IMR-90 (cell line): Measurements from ENCODE around the gene MYLK4. TPM values are rescaled to one million over a fixed set of nuclear protein-coding genes. Genes with fewer than 3 reads are reported as not detected.

Experiments used
- ATAC-seq: fragments of 200-7000 bp; cut with Tn5 transposase; 2 replicates; pipeline ENCODE4 v1.9.1; 2020; ENCODE audit warnings: low read depth, mild to moderate bottlenecking, moderate library complexity
- BruUV-seq: library from RNA; stranded (reverse); fragments of 400-500 nt; replicated peaks from 2 replicates; lab custom pipeline; 2021; lab: Mats Ljungman, UMichigan
- CTCF ChIA-PET: fragments of 300-600 bp; formaldehyde crosslinking; extraction: SDS; loops from one replicate; lab custom pipeline; 2021; ENCODE audit warnings: antibody characterized with exemption; lab: Yijun Ruan, JAX
- POLR2A ChIA-PET: fragments of 300-600 bp; sonication (Branson Sonifier 250); formaldehyde crosslinking; loops from one replicate; lab custom pipeline; 2022; ENCODE audit warnings: antibody characterized with exemption; ENCODE audit not compliant: unreplicated experiment; lab: Charles Lee
- DNase-seq: peaks from one replicate; pipeline ENCODE4 v3.0.0; 2013
- H2AFZ ChIP-seq: replicated peaks from 2 replicates; pipeline ENCODE3; 2013; ENCODE audit warnings: low read length, mild to moderate bottlenecking; ENCODE audit not compliant: poor library complexity
- H2AK5ac ChIP-seq: 2 replicates; pipeline ENCODE4 v1.6.1; 2013; ENCODE audit warnings: low read depth, low read length, inconsistent platforms
- H2AK9ac ChIP-seq: replicated peaks from 2 replicates; pipeline ENCODE3; 2013; ENCODE audit warnings: mild to moderate bottlenecking, low read depth, low read length, moderate library complexity; ENCODE audit not compliant: poor library complexity
- H2BK120ac ChIP-seq: 2 replicates; pipeline ENCODE4 v1.6.1; 2013; ENCODE audit warnings: low read depth, low read length, inconsistent platforms
- H2BK15ac ChIP-seq: 3 replicates; pipeline ENCODE4 v1.6.1; 2013; ENCODE audit warnings: low read depth, low read length, inconsistent platforms
- H2BK20ac ChIP-seq: 2 replicates; pipeline ENCODE4 v1.6.1; 2013; ENCODE audit warnings: low read depth, mild to moderate bottlenecking, inconsistent platforms, low read length, moderate library complexity
- H2BK5ac ChIP-seq: 2 replicates; pipeline ENCODE4 v1.6.1; 2013; ENCODE audit warnings: mild to moderate bottlenecking, low read depth, low read length, inconsistent platforms; ENCODE audit not compliant: poor library complexity, severe bottlenecking
- H3K14ac ChIP-seq: replicated peaks from 2 replicates; pipeline ENCODE4 v1.6.1; 2013; ENCODE audit warnings: low read depth, low read length, inconsistent platforms
- H3K18ac ChIP-seq: 2 replicates; pipeline ENCODE4 v1.6.1; 2013; ENCODE audit warnings: low read depth, low read length, control low read depth
- H3K23ac ChIP-seq: 2 replicates; pipeline ENCODE4 v1.6.1; 2013; ENCODE audit warnings: low read depth, low read length, inconsistent platforms
- H3K27ac ChIP-seq: 2 replicates; pipeline ENCODE4 v1.5.1; 2013; ENCODE audit warnings: mild to moderate bottlenecking, control low read depth, low read length; ENCODE audit not compliant: insufficient read depth
- H3K27me3 ChIP-seq: 2 replicates; pipeline ENCODE4 v1.6.1; 2013; ENCODE audit warnings: low read length; ENCODE audit not compliant: control insufficient read depth, insufficient read depth
- H3K36me3 ChIP-seq: 2 replicates; pipeline ENCODE4 v1.6.1; 2013; ENCODE audit warnings: low read length, mixed read lengths; ENCODE audit not compliant: control insufficient read depth, insufficient read depth
- H3K4ac ChIP-seq: 2 replicates; pipeline ENCODE4 v1.6.1; 2013; ENCODE audit warnings: low read depth, low read length, inconsistent platforms
- H3K4me1 ChIP-seq: 2 replicates; pipeline ENCODE4 v1.6.1; 2013; ENCODE audit warnings: low read length, mixed read lengths; ENCODE audit not compliant: control insufficient read depth, insufficient read depth
- H3K4me2 ChIP-seq: 2 replicates; pipeline ENCODE4 v1.6.1; 2013; ENCODE audit warnings: low read depth, mild to moderate bottlenecking, control low read depth, low read length, moderate library complexity
- H3K4me3 ChIP-seq: 2 replicates; pipeline ENCODE4 v1.5.1; 2013; ENCODE audit warnings: low read depth, mild to moderate bottlenecking, control low read depth, low read length, moderate library complexity; ENCODE audit not compliant: insufficient read depth
- H3K56ac ChIP-seq: 2 replicates; pipeline ENCODE4 v1.6.1; 2013; ENCODE audit warnings: low read length, inconsistent platforms; ENCODE audit not compliant: insufficient read depth; ENCODE audit errors: extremely low read depth
- H3K79me1 ChIP-seq, 2 experiments: 2 replicates each; pipeline ENCODE4 v1.6.1; 2013; ENCODE audit warnings: low read length in 2 of 2, inconsistent platforms in 1 of 2, low read depth in 1 of 2
- H3K9ac ChIP-seq: 2 replicates; pipeline ENCODE4 v1.6.1; 2013; ENCODE audit warnings: low read depth, low read length, control low read depth
- H3K9me1 ChIP-seq: 2 replicates; pipeline ENCODE4 v1.6.1; 2013; ENCODE audit warnings: low read length, inconsistent platforms; ENCODE audit not compliant: insufficient read depth
- H3K9me3 ChIP-seq: 2 replicates; pipeline ENCODE4 v1.6.1; 2013; ENCODE audit warnings: low read length; ENCODE audit not compliant: control insufficient read depth, insufficient read depth
- H4K20me1 ChIP-seq: 2 replicates; pipeline ENCODE4 v1.6.1; 2013; ENCODE audit warnings: low read length, inconsistent platforms; ENCODE audit not compliant: insufficient read depth
- H4K5ac ChIP-seq: 2 replicates; pipeline ENCODE4 v1.6.1; 2013; ENCODE audit warnings: mild to moderate bottlenecking, low read depth, low read length, control low read depth
- H4K8ac ChIP-seq, 2 experiments: 2 replicates each; pipeline ENCODE4 v1.6.1; 2013; ENCODE audit warnings: low read depth in 2 of 2, low read length in 2 of 2, control low read depth in 1 of 2, inconsistent platforms in 1 of 2
- H4K91ac ChIP-seq: 2 replicates; pipeline ENCODE4 v1.6.1; 2013; ENCODE audit warnings: low read depth, low read length, inconsistent platforms; ENCODE audit not compliant: insufficient read depth
- BHLHE40 ChIP-seq: fragments of 150-350 bp; IDR thresholded peaks from 2 replicates; pipeline ENCODE4 v1.6.1; 2016; ENCODE audit warnings: mild to moderate bottlenecking, low read depth, low read length
- CEBPB ChIP-seq: IDR thresholded peaks from 2 replicates; pipeline ENCODE4 v1.6.1; 2012; ENCODE audit warnings: low read depth, low read length, improper control_type of control experiment
- CHD1 ChIP-seq: IDR thresholded peaks from 2 replicates; pipeline ENCODE4 v1.6.1; 2012; ENCODE audit warnings: low read depth, low read length, improper control_type of control experiment
- FOS ChIP-seq: fragments of 150-350 bp; IDR thresholded peaks from 2 replicates; pipeline ENCODE4 v1.6.1; 2016; ENCODE audit warnings: low read depth, low read length
- MAZ ChIP-seq: IDR thresholded peaks from 2 replicates; pipeline ENCODE4 v1.6.1; 2012; ENCODE audit warnings: low read depth, mild to moderate bottlenecking, low read length, improper control_type of control experiment, moderate library complexity, borderline replicate concordance
- NFE2L2 ChIP-seq: fragments of 150-350 bp; IDR thresholded peaks from 2 replicates; pipeline ENCODE4 v1.6.1; 2016; ENCODE audit warnings: low read depth, mild to moderate bottlenecking, low read length
- POLR2A ChIP-seq: IDR thresholded peaks from 2 replicates; pipeline ENCODE4 v1.6.1; 2012; ENCODE audit warnings: mild to moderate bottlenecking, low read depth, low read length
- RCOR1 ChIP-seq: IDR thresholded peaks from 2 replicates; pipeline ENCODE4 v1.6.1; 2012; ENCODE audit warnings: mild to moderate bottlenecking, low read length, improper control_type of control experiment; ENCODE audit not compliant: insufficient replicate concordance
- SMC3 ChIP-seq: fragments of 150-350 bp; IDR thresholded peaks from 2 replicates; pipeline ENCODE4 v1.6.1; 2016; ENCODE audit warnings: low read depth, mild to moderate bottlenecking, antibody characterized with exemption, low read length, moderate library complexity
- WGBS, 2 experiments: methylation state at CpG; one replicate each; pipeline versions ENCODE4 v1.1.5 to v1.1.7; 2013; ENCODE audit warnings: missing lambda C conversion rate in 2 of 2; ENCODE audit not compliant: insufficient read length in 1 of 2; ENCODE audit errors: extremely low coverage in 2 of 2; 5-methylcytosine and 5-hydroxymethylcytosine counted together
- dilution Hi-C: fragments of 300-500 bp; cut with HindIII; formaldehyde crosslinking; loops from one replicate; pipeline ENCODE4 v1.14.3; 2018; ENCODE audit warnings: low sequenced_read_pairs; ENCODE audit not compliant: unreplicated experiment
- in situ Hi-C: fragments of 300-500 bp; cut with MboI; formaldehyde crosslinking; loops from 3 replicates; pipeline ENCODE4 v1.14.3; 2019; ENCODE audit warnings: low sequenced_read_pairs, inconsistent platforms, mixed read lengths
- intact Hi-C: fragments of 100-400 bp; cut with micrococcal nuclease; formaldehyde crosslinking; loops from 2 replicates; pipeline ENCODE4 v1.10.0; 2022
- polyA plus RNA-seq, 3 experiments: library from polyadenylated mRNA; depleted of rRNA; stranded (reverse); fragments of >200 nt; gene quantifications; 2 replicates each; pipeline ENCODE4 v1.2.3, GENCODE V29; 2012; ENCODE audit warnings: low replicate concordance in 1 of 3
- total RNA-seq: library from RNA; depleted of rRNA; stranded (reverse); fragments of >200 nt; gene quantifications from 2 replicates; pipeline ENCODE4 v1.2.3, GENCODE V29; 2012
- TF ChIP-seq, protein P1 (sequence below): fragments of 150-350 bp; IDR thresholded peaks from 2 replicates; pipeline ENCODE4 v1.6.1; 2017; ENCODE audit warnings: mild to moderate bottlenecking, antibody characterized with exemption, low read length, low read depth

The MYLK4 gene
- total and polyA plus RNA-seq, 2 of the 4 experiments (the other 2 are of a cell fraction) = under 0.01 to 0.07 TPM

GRCh38 chr6:2705256-2705655 is 45.5 kb downstream of the MYLK4 start:
- no peak overlapping the region for H2BK20ac ChIP-seq
- POLR2A ChIA-PET = interaction anchor here (0.5 kb wide), 1 partner anchor 60 kb away, joined by 7 read pairs; the partner anchor contains the start of gene WRNIP1

More at GRCh38 chr6:2705256-2705655, 45.5 kb downstream of the MYLK4 start:
- H2AK9ac ChIP-seq = no peak overlapping the region
- no peaks in the 10 kb centered on the region for H4K20me1 ChIP-seq
- no peak overlapping the region for H2AK5ac ChIP-seq
- dilution Hi-C loops (no loop called here), in situ Hi-C loops (no loop called here), intact Hi-C loops (no loop called here)
- no peak overlapping the region for H2BK120ac ChIP-seq
- H3K56ac ChIP-seq = no peak overlapping the region
- H4K8ac ChIP-seq = no peak overlapping the region
- H4K5ac ChIP-seq = no peak overlapping the region
- no peak overlapping the region for H3K27ac ChIP-seq
- DNase-seq = no peak
- no peaks in the 10 kb centered on the region for H3K4me1 ChIP-seq
- no peak overlapping the region for H2AFZ ChIP-seq
- BruUV-seq = no TSS peak
- H3K14ac ChIP-seq = no peak overlapping the region
- H2BK5ac ChIP-seq = no peak overlapping the region
- no peak overlapping the region for H3K4me3 ChIP-seq
- H3K9me3 ChIP-seq = no peaks in the 10 kb centered on the region
- no peak overlapping the region for H3K4ac ChIP-seq
- TF ChIP-seq SMC3 = no peak
- no peak for TF ChIP-seq NFE2L2
- no peak for TF ChIP-seq POLR2A
- TF ChIP-seq CHD1 = no peak
- no peak for TF ChIP-seq CEBPB
- TF ChIP-seq, protein P1, sequence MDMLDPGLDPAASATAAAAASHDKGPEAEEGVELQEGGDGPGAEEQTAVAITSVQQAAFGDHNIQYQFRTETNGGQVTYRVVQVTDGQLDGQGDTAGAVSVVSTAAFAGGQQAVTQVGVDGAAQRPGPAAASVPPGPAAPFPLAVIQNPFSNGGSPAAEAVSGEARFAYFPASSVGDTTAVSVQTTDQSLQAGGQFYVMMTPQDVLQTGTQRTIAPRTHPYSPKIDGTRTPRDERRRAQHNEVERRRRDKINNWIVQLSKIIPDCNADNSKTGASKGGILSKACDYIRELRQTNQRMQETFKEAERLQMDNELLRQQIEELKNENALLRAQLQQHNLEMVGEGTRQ = no peak
- no peak for TF ChIP-seq RCOR1
- no peak for TF ChIP-seq BHLHE40
- no peak for TF ChIP-seq MAZ
- TF ChIP-seq FOS = no peak
- no CpG with 5 or more reads among the region's 2 CpGs for WGBS, 2 experiments
- H3K9me1 ChIP-seq = peaks cover 2% of the 10 kb centered on the region; the same call in 1 of the 2 replicates
- no peak overlapping the region for H3K9ac ChIP-seq
- ATAC-seq = no peak
- no peak overlapping the region for H4K91ac ChIP-seq
- H3K27me3 ChIP-seq = peaks cover 4% of the 10 kb centered on the region
- H3K18ac ChIP-seq = no peak overlapping the region
- no peak overlapping the region for H2BK15ac ChIP-seq
- no peaks in the 10 kb centered on the region for H3K79me1 ChIP-seq
- H3K4me2 ChIP-seq = no peak overlapping the region
- CTCF ChIA-PET = interaction anchor here (0.7 to 1.5 kb wide), 3 partner anchors 10 to 143 kb away, joined by 3 to 5 read pairs (median 3); no protein-coding TSS in a partner anchor
- H3K23ac ChIP-seq = no peak overlapping the region
- no peaks in the 10 kb centered on the region for H3K36me3 ChIP-seq
